ENCODE measurements around the gene DET1. TPM values are rescaled to one million over a fixed set of nuclear protein-coding genes. Genes with fewer than 3 reads are reported as not detected.
A peak's percentile ranks its signal among the peaks of the same experiment; 100 is the strongest.

DET1 gene
- total and polyA plus RNA-seq, 2 donors (not counting 1 experiment from before 2014, with no cell fraction given) = 6.7 to 10.1 TPM

DNA sequence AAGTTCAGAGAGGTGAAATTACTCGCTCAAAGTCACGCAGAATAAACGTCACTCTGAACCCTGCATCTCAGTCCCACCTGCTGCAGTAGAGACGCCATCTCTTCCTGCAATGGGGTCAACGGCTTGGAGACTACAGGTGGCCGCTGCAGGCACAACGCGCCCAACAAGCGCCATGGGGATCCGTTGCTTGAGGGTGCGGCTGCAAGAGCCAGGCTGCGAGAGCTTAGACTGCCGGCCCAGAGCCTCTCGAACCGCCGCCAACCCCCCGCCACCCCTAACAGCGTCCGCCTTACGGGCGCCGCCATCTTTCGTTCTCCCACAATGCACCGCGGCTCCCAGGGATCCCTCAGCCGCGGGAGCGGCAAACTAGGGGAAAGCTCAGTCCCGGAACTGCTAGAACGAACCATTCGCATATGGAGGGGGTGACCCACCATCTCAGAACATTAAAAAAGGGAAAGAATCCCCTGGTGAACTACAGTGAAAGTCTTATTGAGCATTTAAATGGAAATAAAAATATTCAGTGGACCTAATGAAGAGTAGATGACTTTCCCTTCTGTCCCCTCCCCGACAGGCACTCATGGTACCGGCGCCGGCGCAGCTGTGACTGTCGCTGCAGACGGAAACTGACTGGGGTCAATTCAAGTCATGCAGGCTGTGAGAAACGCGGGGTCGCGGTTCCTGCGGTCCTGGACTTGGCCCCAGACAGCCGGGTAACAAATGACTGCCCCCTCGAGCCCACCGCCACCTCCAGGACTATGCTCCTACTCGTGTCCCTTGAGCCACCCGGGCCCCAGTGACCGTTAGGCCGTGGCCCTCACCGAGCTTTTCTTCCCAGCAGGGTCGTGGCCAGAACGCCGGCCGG lies 79.2 kb downstream of the DET1 start, which contains the start of the genes MRPL46 and MRPS11:
MRPL46 (minus strand) TSS at position 316 of the 862 bp plus-strand sequence; CDS start at position 305, 11 bp downstream.
MRPS11 (plus strand) TSS at position 636 of the 862 bp plus-strand sequence; CDS start at position 646, 10 bp downstream.
- H3K4me2 ChIP-seq (replicated peaks; ENCODE audit: low read depth, low read length, poor library complexity, severe bottlenecking) = peak within 1 kb of the TSS; percentile 92
- Mint-ChIP-seq H3K9me3 (ENCODE audit: insufficient read depth) (no peaks in the 10 kb centered on the region), H3K27me3 (no peaks in the 10 kb centered on the region), H3K27ac (peak within 1 kb of the TSS; percentile 99), H3K4me1 (peaks cover 26% of the 10 kb centered on the region), H3K4me3 (peak within 1 kb of the TSS; percentile 97)
- no peaks in the 10 kb centered on the region for H3K27me3 ChIP-seq (replicated peaks in 1 of 4; ENCODE audit: control extremely low read depth in 1 of 4, control insufficient read depth in 3 of 4, insufficient read depth in 4 of 4, low read length in 3 of 4)
- POLR2A ChIA-PET = interaction anchor here (0.8 to 1.2 kb wide), 3 partner anchors 13 to 171 kb away, joined by 3 read pairs; partner anchors contain the start of gene ISG20
- H4K20me1 ChIP-seq (ENCODE audit: control insufficient read depth, insufficient read depth, low read length, poor library complexity, severe bottlenecking) = no peaks in the 10 kb centered on the region
- H3K36me3 ChIP-seq (replicated peaks in 1 of 2; ENCODE audit: control extremely low read depth in 1 of 2, control insufficient read depth in 1 of 2, extremely low read depth in 1 of 2, insufficient read depth in 2 of 2, low read length in 1 of 2) = peaks cover 0 to 38% of the 10 kb centered on the region in 2 experiments
- peaks cover 37% of the 10 kb centered on the region for H3K79me2 ChIP-seq (ENCODE audit: control insufficient read depth, insufficient read depth, low read length)
- H3K9ac ChIP-seq (ENCODE audit: low read length) = peak within 1 kb of the TSS; percentile 96
- H3K9me3 ChIP-seq (ENCODE audit: control extremely low read depth in 1 of 3, control insufficient read depth in 2 of 3, insufficient read depth in 1 of 3, low read length in 2 of 3) = no peaks in the 10 kb centered on the region
- peak within 1 kb of the TSS; percentile 77 to 99 (median 87) for H3K4me3 ChIP-seq (ENCODE audit: control extremely low read depth in 1 of 5, extremely low read depth in 1 of 5, insufficient read depth in 1 of 5, low read depth in 2 of 5, low read length in 4 of 5)
- ATAC-seq (ENCODE audit: low read depth) (peak; percentile 92), DNase-seq (peak; percentile 95)
- H3K4me1 ChIP-seq (ENCODE audit: control insufficient read depth in 2 of 2, insufficient read depth in 2 of 2, low read length in 2 of 2) = peaks cover 14 to 17% of the 10 kb centered on the region in 2 donors
- intact Hi-C loops (cut with micrococcal nuclease) = loop anchor here (2.0 to 10.0 kb wide), 3 partner anchors 155 to 777 kb away; partner anchors contain the start of genes ABHD2, AEN and FANCI
- peak within 1 kb of the TSS; percentile 94 for H2AFZ ChIP-seq (ENCODE audit: insufficient read depth, low read depth, low read length, poor library complexity, severe bottlenecking)
- H3K27ac ChIP-seq (ENCODE audit: low read length in 2 of 2) = peak within 1 kb of the TSS; percentile 67 to 96
- CTCF ChIA-PET = interaction anchor here (0.8 to 1.8 kb wide), 7 partner anchors 13 to 438 kb away, joined by 3 to 9 read pairs (median 4); partner anchors contain the start of gene ISG20
- WGBS (ENCODE audit: insufficient coverage) = 2% methylated on average over 46 of the region's 55 CpGs
- TF ChIP-seq CTCF (IDR thresholded peaks at IDR 0.05) (no peak), EZH2 (IDR thresholded peaks at IDR 0.05; ENCODE audit: borderline replicate concordance, insufficient read depth, low read depth, low read length, poor library complexity, severe bottlenecking) (no peak)
